HG03280 (cell line): Measurements from ENCODE around the gene CADM3.
A peak's percentile ranks its signal among the peaks of the same experiment; 100 is the strongest.

Experiments used
- ATAC-seq: cut with Tn5 transposase; IDR thresholded peaks from one replicate; pipeline ENCODE4 v1.9.1; 2021; ENCODE audit warnings: mild to moderate bottlenecking, moderate library complexity; ENCODE audit not compliant: unreplicated experiment

The CADM3 gene

DNA sequence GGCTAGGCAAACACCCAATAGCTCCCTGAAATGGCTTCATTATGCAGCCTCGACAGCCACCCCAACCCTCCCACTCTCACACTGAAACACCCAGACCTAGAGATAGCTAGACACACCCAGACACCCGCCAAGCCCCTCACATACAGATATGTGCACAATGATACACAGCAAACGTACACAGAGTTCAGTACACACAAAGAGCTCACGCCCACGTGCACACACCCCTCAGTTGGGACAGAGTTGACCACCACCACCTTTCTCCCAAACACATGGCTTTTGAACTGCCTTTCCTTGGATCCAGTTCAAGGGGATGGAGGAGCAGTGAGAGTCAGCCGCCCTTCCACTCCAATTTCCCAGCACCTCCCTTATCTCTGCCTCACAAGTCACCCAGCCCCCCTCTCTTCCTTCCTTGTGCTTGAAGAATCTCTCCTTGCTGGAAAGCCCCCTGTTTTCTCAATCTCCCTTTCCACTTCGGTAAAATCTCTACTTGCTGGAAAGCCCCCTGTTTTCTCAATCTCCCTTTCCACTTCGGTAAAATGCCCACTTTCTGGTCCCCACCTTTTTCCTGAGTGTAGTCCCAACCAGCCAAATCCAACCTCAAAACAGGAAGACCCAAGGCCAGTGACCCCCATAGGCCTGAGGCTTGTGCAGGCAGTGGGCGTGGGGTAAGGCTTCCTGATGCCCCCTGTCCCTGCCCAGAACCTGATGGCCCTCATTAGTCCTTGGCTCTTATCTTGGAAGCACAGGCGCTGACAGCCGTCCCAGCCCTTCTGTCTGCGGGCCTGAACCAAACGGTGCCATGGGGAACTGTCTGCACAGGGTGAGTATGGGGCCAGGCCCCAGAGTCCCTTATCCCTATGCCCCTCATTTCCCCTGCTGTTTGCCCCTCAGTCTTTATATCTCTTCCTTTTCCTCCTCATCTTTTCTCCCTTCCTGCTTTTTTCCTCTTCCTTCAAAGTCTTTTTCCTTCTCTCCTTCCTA lies 33.0 kb downstream of the CADM3 start, which contains the start of gene ACKR1:
ACKR1 (plus strand) TSS at position 715 of the 981 bp plus-strand sequence; CDS start at position 800, 85 bp downstream.
- ATAC-seq = no peak

DNA sequence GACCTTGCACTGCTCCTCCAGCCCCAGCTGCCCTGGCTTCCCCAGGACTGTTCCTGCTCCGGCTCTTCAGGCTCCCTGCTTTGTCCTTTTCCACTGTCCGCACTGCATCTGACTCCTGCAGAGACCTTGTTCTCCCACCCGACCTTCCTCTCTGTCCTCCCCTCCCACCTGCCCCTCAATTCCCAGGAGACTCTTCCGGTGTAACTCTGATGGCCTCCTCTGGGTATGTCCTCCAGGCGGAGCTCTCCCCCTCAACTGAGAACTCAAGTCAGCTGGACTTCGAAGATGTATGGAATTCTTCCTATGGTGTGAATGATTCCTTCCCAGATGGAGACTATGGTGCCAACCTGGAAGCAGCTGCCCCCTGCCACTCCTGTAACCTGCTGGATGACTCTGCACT lies 33.8 kb downstream of the CADM3 start:
- no peak for ATAC-seq

DNA sequence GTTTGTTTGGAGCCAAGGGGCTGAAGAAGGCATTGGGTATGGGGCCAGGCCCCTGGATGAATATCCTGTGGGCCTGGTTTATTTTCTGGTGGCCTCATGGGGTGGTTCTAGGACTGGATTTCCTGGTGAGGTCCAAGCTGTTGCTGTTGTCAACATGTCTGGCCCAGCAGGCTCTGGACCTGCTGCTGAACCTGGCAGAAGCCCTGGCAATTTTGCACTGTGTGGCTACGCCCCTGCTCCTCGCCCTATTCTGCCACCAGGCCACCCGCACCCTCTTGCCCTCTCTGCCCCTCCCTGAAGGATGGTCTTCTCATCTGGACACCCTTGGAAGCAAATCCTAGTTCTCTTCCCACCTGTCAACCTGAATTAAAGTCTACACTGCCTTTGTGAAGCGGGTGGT lies 34.7 kb downstream of the CADM3 start:
- no peak for ATAC-seq

- ATAC-seq = no peak
Measured at GRCh38 chr1:159207080-159207479, 35.7 kb downstream of the CADM3 start.

- ATAC-seq = no peak
Measured at GRCh38 chr1:159207774-159208173, 36.4 kb downstream of the CADM3 start.

DNA sequence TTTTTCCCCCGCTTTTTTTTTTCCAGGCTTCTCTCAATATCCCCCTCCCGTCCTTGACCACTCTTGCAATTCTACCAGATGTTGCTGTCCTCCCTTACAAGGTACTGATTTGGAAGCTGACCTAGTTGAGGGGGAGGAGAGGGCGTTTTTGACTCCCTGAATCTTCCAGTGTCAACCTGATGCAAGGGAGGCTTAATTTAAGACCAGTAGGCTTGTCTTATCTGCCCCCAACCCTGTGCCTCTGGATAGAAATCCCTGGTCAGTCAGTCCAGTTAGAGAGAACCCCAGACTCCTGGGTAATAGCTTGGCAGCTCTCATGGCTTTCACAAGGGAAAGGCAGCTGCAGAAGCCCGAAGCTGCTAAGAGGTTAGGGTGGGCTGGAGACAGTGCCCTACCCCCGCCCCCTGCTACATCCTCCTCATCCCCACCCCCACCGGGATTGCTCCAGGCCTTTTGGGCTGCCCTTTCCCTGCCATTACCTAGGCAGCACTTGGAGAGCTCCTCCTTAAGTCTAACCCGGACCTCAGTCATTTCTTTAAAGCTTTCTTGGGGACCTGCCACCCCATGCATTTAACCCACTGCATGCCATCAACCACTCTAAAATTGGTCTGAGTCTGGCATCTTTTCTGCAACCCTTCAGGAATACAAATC lies 36.9 kb downstream of the CADM3 start:
- ATAC-seq = no peak

DNA sequence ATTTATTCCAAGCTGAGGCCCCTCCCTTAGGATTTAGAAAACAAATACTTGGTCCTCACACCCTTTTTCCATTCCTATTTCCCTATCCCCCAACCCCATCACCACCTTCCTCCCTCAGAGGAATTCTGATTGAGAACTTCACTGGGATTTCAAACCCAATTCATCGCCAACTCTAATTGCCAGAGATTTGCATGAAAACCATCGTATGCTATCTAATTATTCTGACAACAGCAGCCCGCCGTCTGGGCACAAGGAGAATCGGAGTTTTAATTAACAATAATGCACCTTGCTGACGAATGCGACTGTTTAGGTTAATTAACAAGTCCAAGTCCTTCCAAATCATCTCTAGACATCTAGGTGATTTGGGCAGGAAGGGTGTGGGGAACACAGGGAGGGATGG lies 37.6 kb downstream of the CADM3 start:
- no peak for ATAC-seq

- no peak for ATAC-seq
Measured at GRCh38 chr1:159211331-159212136, 40.1 kb downstream of the CADM3 start.

DNA sequence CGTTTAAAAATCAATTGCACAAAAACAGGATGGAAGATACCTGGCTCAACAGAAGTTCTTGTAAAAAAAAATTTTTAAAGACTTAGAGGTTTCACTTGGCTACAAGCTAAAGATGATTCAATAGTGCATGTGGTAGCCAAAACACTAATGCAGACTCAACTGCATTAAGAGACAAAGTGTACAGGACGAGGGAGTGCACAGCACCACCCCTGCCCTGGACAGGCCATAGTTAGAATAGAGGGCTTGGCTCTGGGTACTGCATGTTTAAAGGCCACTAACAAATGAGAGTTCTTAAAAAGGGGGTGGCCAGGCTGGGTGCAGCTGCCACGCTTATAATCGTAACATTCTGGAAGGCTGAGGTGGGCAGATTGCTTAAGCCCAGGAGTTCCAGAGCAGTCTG lies 41.2 kb downstream of the CADM3 start:
- no peak for ATAC-seq

DNA sequence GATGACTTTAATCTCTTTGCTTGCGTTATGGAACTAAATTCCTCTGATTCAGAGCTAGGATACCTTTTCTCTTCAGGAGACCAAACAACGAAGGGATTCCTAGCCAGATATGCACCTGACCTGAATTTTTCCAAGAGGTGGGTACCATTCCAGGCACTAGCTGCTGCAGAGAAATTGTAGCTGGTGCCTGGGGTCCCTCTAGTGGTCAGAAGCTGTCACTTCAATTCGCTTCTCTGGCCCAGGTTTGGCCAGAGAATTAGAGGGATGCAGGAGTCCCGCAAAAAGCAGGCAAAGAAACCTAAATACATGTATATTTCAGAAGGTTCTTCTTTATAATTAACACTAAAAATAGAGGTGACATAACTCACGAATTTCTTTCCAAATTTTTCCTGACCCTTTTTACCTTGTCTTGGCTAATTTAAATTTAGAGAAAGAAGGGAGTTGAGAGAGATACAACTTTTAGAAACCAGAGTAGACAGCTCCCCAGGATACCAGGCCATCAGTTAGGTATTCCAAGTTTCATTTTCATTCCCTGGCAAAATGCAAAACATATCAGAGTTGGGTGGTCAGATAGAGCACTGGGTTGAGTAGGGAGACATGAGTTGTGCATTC lies 42.8 kb downstream of the CADM3 start:
- peak; percentile 70 for ATAC-seq

DNA sequence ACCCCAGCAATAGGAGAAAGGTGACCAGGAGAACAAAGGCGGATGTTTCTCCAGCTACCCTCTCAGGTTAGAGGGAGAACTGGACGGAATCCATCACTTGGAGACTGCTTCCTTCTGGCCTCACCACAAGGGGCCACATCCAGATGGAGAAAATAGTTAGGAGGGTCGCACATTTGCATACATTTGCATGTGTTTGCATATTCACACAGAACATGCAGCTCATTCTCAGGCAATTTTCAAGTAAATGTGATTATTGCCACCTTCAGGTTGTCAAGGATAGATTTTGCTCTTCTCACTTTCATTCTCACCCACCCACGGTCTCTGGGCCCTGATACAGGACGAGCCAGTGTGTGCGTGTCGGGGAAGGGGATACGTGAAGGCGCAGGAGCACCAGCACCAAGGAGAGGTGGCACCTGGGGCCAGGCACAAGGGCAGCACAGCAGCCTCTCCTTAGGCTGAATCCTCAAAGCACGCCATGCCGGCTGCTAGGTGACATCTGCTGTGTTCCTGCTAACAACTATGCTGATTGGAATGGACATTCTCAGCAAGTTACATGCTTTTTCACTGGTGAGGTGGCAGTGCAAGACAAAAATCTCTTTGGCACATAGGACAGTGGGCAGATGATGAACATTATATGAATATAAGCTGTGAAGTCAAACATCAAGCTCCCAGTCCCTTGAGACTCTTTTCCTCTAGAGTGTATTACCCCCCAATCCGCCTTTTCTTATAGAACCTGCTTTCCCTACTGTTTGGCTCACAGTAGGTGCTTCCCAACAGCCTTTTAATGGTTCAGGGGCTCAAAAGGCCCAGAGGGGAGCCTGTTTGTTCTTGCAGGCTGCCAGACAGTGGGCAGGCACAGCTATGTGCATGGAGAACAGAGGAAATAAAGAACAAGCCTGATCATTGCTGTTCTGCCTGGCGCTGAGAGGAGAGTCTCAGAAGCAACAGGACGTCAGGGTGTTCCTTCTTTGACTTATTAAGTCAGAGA lies 47.5 kb downstream of the CADM3 start:
- ATAC-seq = no peak

DNA sequence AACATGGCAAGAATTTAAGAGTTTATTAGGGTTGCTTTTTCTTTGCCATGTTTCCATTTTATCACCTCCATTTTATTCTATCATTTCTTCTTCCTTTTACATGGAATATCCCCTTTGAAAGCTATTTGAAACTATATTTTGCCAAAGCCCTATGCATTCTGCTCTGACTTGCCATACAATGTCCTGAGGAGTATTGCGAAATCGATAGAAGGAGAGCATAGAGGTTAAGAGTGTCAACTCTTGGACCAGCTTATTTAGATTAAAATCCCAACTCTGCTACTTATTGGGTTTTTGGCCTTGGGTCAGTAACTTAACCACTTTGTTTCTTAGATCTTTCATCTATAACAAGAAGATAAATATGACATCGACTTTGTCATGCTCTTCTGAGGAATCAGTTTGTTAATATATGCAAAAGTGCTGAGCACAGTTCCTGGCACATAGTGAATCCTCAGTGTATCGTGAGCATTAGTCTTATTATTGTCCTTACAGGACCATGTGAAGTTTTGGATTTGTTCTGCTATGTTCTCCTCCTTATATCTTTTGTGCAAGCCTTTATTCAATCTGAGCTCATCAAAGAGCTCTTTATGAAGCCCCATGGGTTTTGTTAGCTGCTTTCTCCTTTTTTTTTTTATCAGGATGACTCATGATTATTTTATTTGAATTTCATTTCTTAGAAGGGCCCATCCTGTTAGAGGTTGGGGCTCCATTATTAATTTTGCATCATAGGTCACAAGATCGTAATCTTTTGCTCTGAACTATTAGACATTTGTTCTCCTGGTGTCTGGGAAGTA lies 50.9 kb downstream of the CADM3 start:
- ATAC-seq = no peak

GRCh38 chr1:159223004-159223403 lies 51.6 kb downstream of the CADM3 start:
- ATAC-seq = no peak

GRCh38 chr1:159228554-159228953 lies 57.1 kb downstream of the CADM3 start:
- no peak for ATAC-seq

- no peak for ATAC-seq
Measured at GRCh38 chr1:159229260-159229885, 58.0 kb downstream of the CADM3 start.

- no peak for ATAC-seq
Measured at GRCh38 chr1:159229896-159230295, 58.5 kb downstream of the CADM3 start.

DNA sequence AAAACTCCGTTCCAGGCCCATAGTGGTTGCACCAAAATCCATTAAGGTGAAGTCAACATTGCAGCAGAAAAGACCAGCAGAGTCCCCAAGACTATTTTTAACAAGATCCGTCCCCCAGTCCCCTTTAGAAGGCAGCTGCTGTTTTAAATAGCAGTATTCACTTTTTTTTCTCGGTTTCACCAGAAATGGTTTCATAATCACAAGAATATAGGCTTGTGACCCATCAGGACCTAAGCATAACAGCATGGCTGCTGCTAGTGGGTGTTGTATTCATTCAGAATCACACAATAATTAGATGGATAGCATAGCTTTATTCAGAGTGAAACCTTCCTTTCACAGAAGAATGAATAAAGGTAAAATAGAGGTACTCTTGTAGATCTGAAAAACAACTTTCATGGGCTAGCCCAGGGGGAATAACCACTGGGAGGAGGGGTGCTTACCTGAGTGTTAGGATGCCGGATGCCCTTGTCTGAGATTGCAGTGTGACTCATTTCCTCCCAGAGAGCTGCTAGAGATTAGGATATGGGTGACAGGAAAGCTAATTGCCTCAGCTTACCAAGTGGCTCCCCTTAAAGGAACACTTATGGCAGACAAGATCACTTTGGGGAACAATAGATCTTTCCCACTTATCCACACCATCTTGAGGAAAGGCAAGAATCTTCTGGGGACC lies 68.3 kb downstream of the CADM3 start:
- peak; percentile 80 for ATAC-seq

DNA sequence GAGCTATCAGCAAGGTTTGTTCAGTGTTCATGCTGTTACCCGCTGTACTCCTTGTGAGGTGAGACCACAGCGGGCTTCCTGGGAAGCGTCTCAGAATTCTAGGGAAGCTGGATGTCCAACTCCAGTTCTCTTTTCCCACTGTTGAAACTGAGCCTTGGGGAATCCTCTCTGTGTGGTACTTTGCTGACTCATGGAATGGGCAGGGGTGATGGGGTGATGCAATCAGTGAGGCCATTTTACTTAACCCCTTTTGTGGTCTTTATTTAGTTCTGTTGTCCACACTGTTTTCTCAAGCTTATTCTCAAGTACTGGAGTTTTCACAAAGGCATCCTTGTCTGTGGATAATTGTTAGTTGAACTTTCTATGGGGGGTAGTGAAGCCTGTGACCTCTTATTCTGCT lies 75.9 kb downstream of the CADM3 start:
- ATAC-seq = no peak
